GM12878 (cell line): Measurements from ENCODE around the gene DDX19B. TPM values are rescaled to one million over a fixed set of nuclear protein-coding genes. Genes with fewer than 3 reads are reported as not detected.

ENCODE experiments used
- ATAC-seq: fragments of 200-7000 bp; cut with Tn5 transposase; 3 replicates; pipeline ENCODE4 v1.9.1; 2020; ENCODE audit warnings: mild to moderate bottlenecking, moderate library complexity
- BruUV-seq: library from RNA; stranded (reverse); fragments of 400-500 nt; replicated peaks from 2 replicates; lab custom pipeline; 2021; lab: Mats Ljungman, UMichigan
- CTCF ChIA-PET: fragments of 300-600 bp; sonication (Branson Sonifier 250); formaldehyde crosslinking; extraction: SDS; loops from one replicate; lab custom pipeline; 2021; ENCODE audit warnings: inconsistent platforms; lab: Yijun Ruan, JAX
- POLR2A ChIA-PET: fragments of 350-600 bp; formaldehyde crosslinking; extraction: SDS; loops from one replicate; lab custom pipeline; 2021; ENCODE audit warnings: inconsistent platforms; lab: Charles Lee
- RAD21 ChIA-PET: fragments of 300-600 bp; sonication (Branson Sonifier 250); formaldehyde crosslinking; loops from one replicate; lab custom pipeline; 2023; ENCODE audit warnings: antibody characterized with exemption; ENCODE audit not compliant: unreplicated experiment; lab: Charles Lee
- SMC1A ChIA-PET: fragments of 300-600 bp; sonication (Branson Sonifier 250); formaldehyde crosslinking; loops from one replicate; lab custom pipeline; 2023; ENCODE audit not compliant: unreplicated experiment, uncharacterized antibody; lab: Charles Lee
- DNase-seq: peaks from one replicate; pipeline ENCODE4 v3.0.0-alpha.2; 2011; ENCODE audit warnings: low read depth, low spot score
- FAIRE-seq: peaks from 3 replicates; lab custom pipeline; 2011; peaks lifted over from hg19 to GRCh38; lab: Jason Lieb, UNC
- H2AFZ ChIP-seq: 2 replicates; pipeline ENCODE4 v1.6.0; 2011; ENCODE audit warnings: low read depth, low read length, control low read depth; ENCODE audit not compliant: control insufficient read depth
- H3K27ac ChIP-seq: 2 replicates; pipeline ENCODE4 v1.5.1; 2011; ENCODE audit warnings: control low read depth; ENCODE audit not compliant: control insufficient read depth, insufficient read depth
- H3K27me3 ChIP-seq, 2 experiments: replicated peaks in 1 of 2; 2 replicates each; pipeline versions ENCODE4 v1.6.0 to v1.6.1; 2011; ENCODE audit warnings: low read length in 1 of 2; ENCODE audit not compliant: control insufficient read depth in 2 of 2, insufficient read depth in 2 of 2
- H3K36me3 ChIP-seq, 2 experiments: 2 replicates each; pipeline ENCODE4 v1.5.1; 2011; ENCODE audit warnings: low read length in 1 of 2; ENCODE audit not compliant: control insufficient read depth in 2 of 2, insufficient read depth in 2 of 2
- H3K4me1 ChIP-seq: 2 replicates; pipeline ENCODE4 v1.6.1; 2011; ENCODE audit warnings: mild to moderate bottlenecking, low read length, moderate library complexity, mixed read lengths; ENCODE audit not compliant: control insufficient read depth, insufficient read depth
- H3K4me2 ChIP-seq: 2 replicates; pipeline ENCODE4 v1.6.0; 2011; ENCODE audit warnings: control low read depth; ENCODE audit not compliant: control insufficient read depth, insufficient read depth
- H3K4me3 ChIP-seq: fragments of 200-600 bp; sonication (generic); 2 replicates; pipeline ENCODE4 v1.5.1; 2016
- H3K79me2 ChIP-seq: 2 replicates; pipeline ENCODE4 v1.6.0; 2011; ENCODE audit warnings: low read length; ENCODE audit not compliant: control insufficient read depth, insufficient read depth
- H3K9ac ChIP-seq: 2 replicates; pipeline ENCODE4 v1.8.0; 2011; ENCODE audit warnings: low read length, control low read depth, mixed read lengths; ENCODE audit not compliant: control insufficient read depth, insufficient read depth
- H3K9me3 ChIP-seq: replicated peaks from 3 replicates; pipeline ENCODE4 v1.5.1; 2011; ENCODE audit warnings: mild to moderate bottlenecking, low read length; ENCODE audit not compliant: control insufficient read depth, insufficient read depth
- H4K20me1 ChIP-seq: 2 replicates; pipeline ENCODE4 v1.6.0; 2011; ENCODE audit not compliant: control insufficient read depth, insufficient read depth
- ESRRA ChIP-seq: IDR thresholded peaks from 2 replicates; pipeline ENCODE4 v1.6.1; 2012; ENCODE audit warnings: mild to moderate bottlenecking, low read length, improper control_type of control experiment
- MYC ChIP-seq: IDR thresholded peaks from 2 replicates; pipeline ENCODE4 v1.6.1; 2011; ENCODE audit warnings: mild to moderate bottlenecking, low read length, moderate library complexity, inconsistent platforms; ENCODE audit not compliant: insufficient read depth, insufficient replicate concordance, insufficient read length, severe bottlenecking
- SREBF1 ChIP-seq: IDR thresholded peaks from 2 replicates; pipeline ENCODE4 v1.6.1; 2012; ENCODE audit warnings: mild to moderate bottlenecking, low read length
- STAT1 ChIP-seq: fragments of 450-650 bp; conservative IDR thresholded peaks from 2 replicates; pipeline ENCODE4 v1.6.1; 2014; ENCODE audit warnings: antibody characterized with exemption, mild to moderate bottlenecking
- SUZ12 ChIP-seq: fragments of 200-600 bp; sonication (generic); IDR thresholded peaks from one replicate; pipeline ENCODE4 v1.6.1; 2018; ENCODE audit warnings: antibody characterized with exemption, mild to moderate bottlenecking; ENCODE audit not compliant: unreplicated experiment
- TAF1 ChIP-seq: IDR thresholded peaks from 2 replicates; pipeline ENCODE4 v1.6.1; 2011; ENCODE audit warnings: mild to moderate bottlenecking, low read depth, low read length, borderline replicate concordance
- ZNF207 ChIP-seq: fragments of 450-650 bp; IDR thresholded peaks from 2 replicates; pipeline ENCODE4 v1.6.1; 2014; ENCODE audit warnings: antibody characterized with exemption, mild to moderate bottlenecking, borderline replicate concordance
- ZNF274 ChIP-seq: IDR thresholded peaks from one replicate; pipeline ENCODE4 v1.8.0; 2011; ENCODE audit not compliant: insufficient read length, insufficient read depth
- WGBS: methylation state at CpG from one replicate; pipeline ENCODE4 v1.1.6; 2016; ENCODE audit warnings: low lambda C conversion rate; ENCODE audit not compliant: insufficient replicate concordance, insufficient coverage; ENCODE audit errors: missing lambda C conversion rate; 5-methylcytosine and 5-hydroxymethylcytosine counted together
- in situ Hi-C: fragments of 300-500 bp; cut with MboI; formaldehyde crosslinking; loops from 9 replicates; pipeline ENCODE4 v1.14.3; 2018; ENCODE audit warnings: mixed read lengths
- intact Hi-C: fragments of 100-400 bp; cut with micrococcal nuclease; formaldehyde crosslinking; loops from one replicate; pipeline ENCODE4 v1.14.2; 2022; ENCODE audit not compliant: unreplicated experiment
- polyA plus RNA-seq, 11 experiments: library from polyadenylated mRNA; depleted of rRNA in 4 of 11; unstranded in 6 of 11; stranded (reverse) in 5 of 11; fragments of >200 nt; fragmentation: Nextera tagmentation in 4 of 11; fragmentation: Illumina TruSeq in 1 of 11; extraction: Ambion mirVana in 4 of 11; extraction: Trizol in 1 of 11; gene quantifications; 1 replicate in 1 of 11; 2 replicates in 10 of 11; pipeline versions ENCODE4 v1.2.1 to v1.2.3, GENCODE V29; 2011 to 2016; ENCODE audit warnings: inconsistent platforms in 2 of 11, missing spikeins in 2 of 11, low read depth in 1 of 11
- total RNA-seq, 4 experiments: library from RNA; depleted of rRNA in 3 of 4; stranded (reverse); fragments of >200 nt in 3 of 4; fragmentation: Illumina TruSeq in 1 of 4; extraction: Trizol in 1 of 4; gene quantifications; 2 replicates each; pipeline versions ENCODE4 v1.2.1 to v1.2.3, GENCODE V29; 2013 to 2021
- TF ChIP-seq, protein P1 (sequence below): fragments of 450-650 bp; IDR thresholded peaks from 2 replicates; pipeline ENCODE4 v1.6.1; 2016; ENCODE audit warnings: mild to moderate bottlenecking, moderate library complexity, borderline replicate concordance
- TF ChIP-seq, protein P2 (sequence below): fragments of 450-650 bp; IDR thresholded peaks from 2 replicates; pipeline ENCODE4 v1.6.1; 2017; ENCODE audit warnings: antibody characterized with exemption, mild to moderate bottlenecking, moderate library complexity
- TF ChIP-seq, protein P3 (sequence below): fragments of 450-650 bp; formaldehyde crosslinking; IDR thresholded peaks from 2 replicates; pipeline ENCODE4 v1.4.0; 2022; ENCODE audit warnings: mild to moderate bottlenecking, moderate library complexity

The DDX19B gene
- total and polyA plus RNA-seq, 10 of the 15 experiments (the other 5 are each of a cell fraction or from before 2014, with no cell fraction given) = 14.1 to 69.1 (median 42.5) TPM

DNA sequence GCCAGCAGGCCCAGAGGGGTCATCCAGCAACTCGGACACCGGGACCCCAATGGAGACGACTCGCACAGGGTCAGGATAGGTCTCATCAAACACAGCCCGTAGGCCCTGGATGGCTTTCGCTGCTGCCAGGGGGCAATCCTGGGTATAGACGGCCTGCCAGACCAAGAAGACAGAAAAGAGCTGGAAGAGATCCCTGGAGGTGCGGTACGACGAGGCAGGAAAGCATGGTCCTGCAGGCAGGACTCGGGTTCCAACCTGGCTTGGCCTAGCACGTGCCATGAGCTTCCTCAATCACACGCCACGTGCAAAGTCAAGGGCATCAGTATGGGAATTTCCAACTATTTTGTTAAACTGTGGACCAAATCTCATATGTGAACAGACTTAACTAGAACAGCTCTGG lies 40.9 kb upstream of the DDX19B start:
- Histone ChIP-seq H3K36me3 (peaks cover 36 to 39% of the 10 kb centered on the region in 2 experiments), H3K9me3 (no peaks in the 10 kb centered on the region), H4K20me1 (no peaks in the 10 kb centered on the region), H3K4me1 (no peaks in the 10 kb centered on the region), H3K27ac (no peak overlapping the region), H3K9ac (no peak overlapping the region), H3K27me3 (no peaks in the 10 kb centered on the region), H3K4me3 (no peak overlapping the region), H2AFZ (no peak overlapping the region), H3K79me2 (no peaks in the 10 kb centered on the region), H3K4me2 (no peak overlapping the region)
- in situ Hi-C loops (no loop called here), intact Hi-C loops (loop anchor here (10.0 kb wide), 1 partner anchor 93 kb away; no protein-coding TSS in a partner anchor)
- FAIRE-seq (no peak), DNase-seq (no peak), ATAC-seq (no peak)
- no TSS peak for BruUV-seq
- POLR2A ChIA-PET = interaction anchor here (0.5 to 0.6 kb wide), 2 partner anchors 27 to 641 kb away, joined by 3 read pairs; no protein-coding TSS in a partner anchor
- 99% methylated on average over 13 of the region's 14 CpGs for WGBS
- TF ChIP-seq TAF1 = no peak
- TF ChIP-seq ESRRA = no peak
- TF ChIP-seq, protein P1, sequence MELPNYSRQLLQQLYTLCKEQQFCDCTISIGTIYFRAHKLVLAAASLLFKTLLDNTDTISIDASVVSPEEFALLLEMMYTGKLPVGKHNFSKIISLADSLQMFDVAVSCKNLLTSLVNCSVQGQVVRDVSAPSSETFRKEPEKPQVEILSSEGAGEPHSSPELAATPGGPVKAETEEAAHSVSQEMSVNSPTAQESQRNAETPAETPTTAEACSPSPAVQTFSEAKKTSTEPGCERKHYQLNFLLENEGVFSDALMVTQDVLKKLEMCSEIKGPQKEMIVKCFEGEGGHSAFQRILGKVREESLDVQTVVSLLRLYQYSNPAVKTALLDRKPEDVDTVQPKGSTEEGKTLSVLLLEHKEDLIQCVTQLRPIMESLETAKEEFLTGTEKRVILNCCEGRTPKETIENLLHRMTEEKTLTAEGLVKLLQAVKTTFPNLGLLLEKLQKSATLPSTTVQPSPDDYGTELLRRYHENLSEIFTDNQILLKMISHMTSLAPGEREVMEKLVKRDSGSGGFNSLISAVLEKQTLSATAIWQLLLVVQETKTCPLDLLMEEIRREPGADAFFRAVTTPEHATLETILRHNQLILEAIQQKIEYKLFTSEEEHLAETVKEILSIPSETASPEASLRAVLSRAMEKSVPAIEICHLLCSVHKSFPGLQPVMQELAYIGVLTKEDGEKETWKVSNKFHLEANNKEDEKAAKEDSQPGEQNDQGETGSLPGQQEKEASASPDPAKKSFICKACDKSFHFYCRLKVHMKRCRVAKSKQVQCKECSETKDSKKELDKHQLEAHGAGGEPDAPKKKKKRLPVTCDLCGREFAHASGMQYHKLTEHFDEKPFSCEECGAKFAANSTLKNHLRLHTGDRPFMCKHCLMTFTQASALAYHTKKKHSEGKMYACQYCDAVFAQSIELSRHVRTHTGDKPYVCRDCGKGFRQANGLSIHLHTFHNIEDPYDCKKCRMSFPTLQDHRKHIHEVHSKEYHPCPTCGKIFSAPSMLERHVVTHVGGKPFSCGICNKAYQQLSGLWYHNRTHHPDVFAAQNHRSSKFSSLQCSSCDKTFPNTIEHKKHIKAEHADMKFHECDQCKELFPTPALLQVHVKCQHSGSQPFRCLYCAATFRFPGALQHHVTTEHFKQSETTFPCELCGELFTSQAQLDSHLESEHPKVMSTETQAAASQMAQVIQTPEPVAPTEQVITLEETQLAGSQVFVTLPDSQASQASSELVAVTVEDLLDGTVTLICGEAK = no peak
- TF ChIP-seq MYC = no peak
- no peak for TF ChIP-seq STAT1
- no peak for TF ChIP-seq SREBF1
- no peak for TF ChIP-seq ZNF207
- TF ChIP-seq ZNF274 = no peak
- TF ChIP-seq, protein P2, sequence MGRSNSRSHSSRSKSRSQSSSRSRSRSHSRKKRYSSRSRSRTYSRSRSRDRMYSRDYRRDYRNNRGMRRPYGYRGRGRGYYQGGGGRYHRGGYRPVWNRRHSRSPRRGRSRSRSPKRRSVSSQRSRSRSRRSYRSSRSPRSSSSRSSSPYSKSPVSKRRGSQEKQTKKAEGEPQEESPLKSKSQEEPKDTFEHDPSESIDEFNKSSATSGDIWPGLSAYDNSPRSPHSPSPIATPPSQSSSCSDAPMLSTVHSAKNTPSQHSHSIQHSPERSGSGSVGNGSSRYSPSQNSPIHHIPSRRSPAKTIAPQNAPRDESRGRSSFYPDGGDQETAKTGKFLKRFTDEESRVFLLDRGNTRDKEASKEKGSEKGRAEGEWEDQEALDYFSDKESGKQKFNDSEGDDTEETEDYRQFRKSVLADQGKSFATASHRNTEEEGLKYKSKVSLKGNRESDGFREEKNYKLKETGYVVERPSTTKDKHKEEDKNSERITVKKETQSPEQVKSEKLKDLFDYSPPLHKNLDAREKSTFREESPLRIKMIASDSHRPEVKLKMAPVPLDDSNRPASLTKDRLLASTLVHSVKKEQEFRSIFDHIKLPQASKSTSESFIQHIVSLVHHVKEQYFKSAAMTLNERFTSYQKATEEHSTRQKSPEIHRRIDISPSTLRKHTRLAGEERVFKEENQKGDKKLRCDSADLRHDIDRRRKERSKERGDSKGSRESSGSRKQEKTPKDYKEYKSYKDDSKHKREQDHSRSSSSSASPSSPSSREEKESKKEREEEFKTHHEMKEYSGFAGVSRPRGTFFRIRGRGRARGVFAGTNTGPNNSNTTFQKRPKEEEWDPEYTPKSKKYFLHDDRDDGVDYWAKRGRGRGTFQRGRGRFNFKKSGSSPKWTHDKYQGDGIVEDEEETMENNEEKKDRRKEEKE = no peak
- TF ChIP-seq, protein P3, sequence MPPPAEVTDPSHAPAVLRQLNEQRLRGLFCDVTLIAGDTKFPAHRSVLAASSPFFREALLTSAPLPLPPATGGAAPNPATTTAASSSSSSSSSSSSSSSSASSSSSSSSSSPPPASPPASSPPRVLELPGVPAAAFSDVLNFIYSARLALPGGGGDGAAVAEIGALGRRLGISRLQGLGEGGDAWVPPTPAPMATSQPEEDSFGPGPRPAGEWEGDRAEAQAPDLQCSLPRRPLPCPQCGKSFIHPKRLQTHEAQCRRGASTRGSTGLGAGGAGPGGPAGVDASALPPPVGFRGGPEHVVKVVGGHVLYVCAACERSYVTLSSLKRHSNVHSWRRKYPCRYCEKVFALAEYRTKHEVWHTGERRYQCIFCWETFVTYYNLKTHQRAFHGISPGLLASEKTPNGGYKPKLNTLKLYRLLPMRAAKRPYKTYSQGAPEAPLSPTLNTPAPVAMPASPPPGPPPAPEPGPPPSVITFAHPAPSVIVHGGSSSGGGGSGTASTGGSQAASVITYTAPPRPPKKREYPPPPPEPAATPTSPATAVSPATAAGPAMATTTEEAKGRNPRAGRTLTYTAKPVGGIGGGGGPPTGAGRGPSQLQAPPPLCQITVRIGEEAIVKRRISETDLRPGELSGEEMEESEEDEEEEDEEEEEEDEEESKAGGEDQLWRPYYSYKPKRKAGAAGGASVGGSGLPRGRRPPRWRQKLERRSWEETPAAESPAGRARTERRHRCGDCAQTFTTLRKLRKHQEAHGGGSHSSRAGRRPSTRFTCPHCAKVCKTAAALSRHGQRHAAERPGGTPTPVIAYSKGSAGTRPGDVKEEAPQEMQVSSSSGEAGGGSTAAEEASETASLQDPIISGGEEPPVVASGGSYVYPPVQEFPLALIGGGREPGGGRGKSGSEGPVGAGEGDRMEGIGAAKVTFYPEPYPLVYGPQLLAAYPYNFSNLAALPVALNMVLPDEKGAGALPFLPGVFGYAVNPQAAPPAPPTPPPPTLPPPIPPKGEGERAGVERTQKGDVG (CRISPR knock-in tag) = no peak
- no peak for TF ChIP-seq SUZ12
- RAD21 ChIA-PET = no interaction called here
- SMC1A ChIA-PET = no interaction called here
- CTCF ChIA-PET = interaction anchor here (2.2 kb wide), 1 partner anchor 9 kb away, joined by 8 read pairs; no protein-coding TSS in a partner anchor
